ENCODE results near the gene ACAP3.
A peak's percentile ranks its signal among the peaks of the same experiment; 100 is the strongest.

ACAP3 gene

DNA sequence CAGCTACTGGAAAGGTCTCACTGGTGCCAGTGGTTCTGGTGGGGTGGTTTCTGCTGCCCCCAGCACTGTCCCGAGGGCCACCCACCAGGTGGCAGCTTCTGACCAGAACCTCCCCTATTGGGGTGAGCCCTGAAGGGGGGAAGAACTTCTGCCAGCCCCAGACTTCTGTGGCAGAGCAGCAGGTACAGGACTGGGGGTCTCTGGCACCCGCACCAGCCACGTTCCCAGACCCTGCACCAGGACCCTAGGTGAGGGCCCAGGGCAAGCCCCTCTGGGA is 2.3 kb upstream of the ACAP3 start:
- H3K4me3 ChIP-seq (ENCODE audit: low read length, poor library complexity, severe bottlenecking): peak overlapping the region; percentile 98

DNA sequence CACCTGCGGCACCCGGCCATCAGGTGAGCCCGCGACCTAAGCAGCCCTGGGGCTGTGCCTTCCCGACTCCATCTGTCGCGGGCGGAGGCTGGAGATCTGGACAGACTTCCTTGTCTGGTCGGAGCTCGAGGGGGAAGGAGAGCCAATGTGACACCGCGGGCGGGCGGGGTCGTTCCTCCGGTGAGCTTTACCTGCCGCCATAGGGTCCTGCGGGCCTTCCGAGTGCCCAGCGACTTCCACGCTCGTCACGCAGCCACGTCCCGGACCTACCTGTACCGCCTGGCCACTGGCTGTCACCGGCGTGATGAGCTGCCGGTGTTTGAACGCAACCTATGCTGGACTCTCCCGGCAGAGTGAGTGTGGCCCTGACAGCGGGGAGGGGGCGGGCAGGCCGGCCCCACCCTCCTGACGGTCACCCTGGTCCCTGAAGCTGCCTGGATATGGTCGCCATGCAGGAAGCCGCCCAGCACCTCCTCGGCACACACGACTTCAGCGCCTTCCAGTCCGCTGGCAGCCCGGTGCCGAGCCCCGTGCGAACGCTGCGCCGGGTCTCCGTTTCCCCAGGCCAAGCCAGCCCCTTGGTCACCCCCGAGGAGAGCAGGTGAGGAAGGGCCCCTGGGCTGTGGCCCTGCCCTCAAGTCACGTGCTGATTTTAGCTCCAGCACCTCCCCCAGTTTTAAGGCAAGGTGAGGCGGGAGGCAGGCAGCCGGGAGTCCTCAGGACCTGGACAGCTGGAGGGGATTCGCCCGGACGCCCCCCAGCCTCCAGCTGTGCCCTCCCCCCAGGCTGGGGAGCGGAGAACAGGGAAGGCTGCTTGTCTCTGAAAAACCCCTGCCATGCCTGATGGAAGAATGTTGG is 1.8 kb upstream of the ACAP3 start:
- Histone ChIP-seq H3K9ac (ENCODE audit: low read depth, low read length, poor library complexity, severe bottlenecking) (peak overlapping the region; percentile 96), H2AFZ (ENCODE audit: low read length) (no peak overlapping the region), H3K4me2 (ENCODE audit: low read depth, low read length, poor library complexity, severe bottlenecking) (peak overlapping the region; percentile 87), H4K20me1 (ENCODE audit: insufficient read depth, low read length, poor library complexity, severe bottlenecking) (peaks cover 27% of the 10 kb centered on the region), H3K4me3 (ENCODE audit: low read length, poor library complexity, severe bottlenecking) (peak overlapping the region; percentile 98), H3K79me2 (ENCODE audit: insufficient read depth, low read length) (peaks cover 44% of the 10 kb centered on the region), H3K9me3 (ENCODE audit: insufficient read depth, low read depth, low read length) (no peaks in the 10 kb centered on the region), H3K36me3 (ENCODE audit: insufficient read depth, low read length) (peaks cover 31% of the 10 kb centered on the region; the same call in 1 of the 2 replicates), H3K9me2 (replicated peaks; ENCODE audit: low read depth, low read length) (no peaks in the 10 kb centered on the region), H3K27me3 (ENCODE audit: insufficient read depth, low read length, poor library complexity, severe bottlenecking) (no peaks in the 10 kb centered on the region), H3F3A (ENCODE audit: low read depth) (no peaks in the 10 kb centered on the region; the same call in 1 of the 2 replicates), H3K4me1 (ENCODE audit: insufficient read depth, low read length, poor library complexity, severe bottlenecking) (peaks cover 30% of the 10 kb centered on the region)
- no peak for TF ChIP-seq EZH2phosphoT487 (IDR thresholded peaks at IDR 0.05; ENCODE audit: borderline replicate concordance)
- TF ChIP-seq, protein P1, sequence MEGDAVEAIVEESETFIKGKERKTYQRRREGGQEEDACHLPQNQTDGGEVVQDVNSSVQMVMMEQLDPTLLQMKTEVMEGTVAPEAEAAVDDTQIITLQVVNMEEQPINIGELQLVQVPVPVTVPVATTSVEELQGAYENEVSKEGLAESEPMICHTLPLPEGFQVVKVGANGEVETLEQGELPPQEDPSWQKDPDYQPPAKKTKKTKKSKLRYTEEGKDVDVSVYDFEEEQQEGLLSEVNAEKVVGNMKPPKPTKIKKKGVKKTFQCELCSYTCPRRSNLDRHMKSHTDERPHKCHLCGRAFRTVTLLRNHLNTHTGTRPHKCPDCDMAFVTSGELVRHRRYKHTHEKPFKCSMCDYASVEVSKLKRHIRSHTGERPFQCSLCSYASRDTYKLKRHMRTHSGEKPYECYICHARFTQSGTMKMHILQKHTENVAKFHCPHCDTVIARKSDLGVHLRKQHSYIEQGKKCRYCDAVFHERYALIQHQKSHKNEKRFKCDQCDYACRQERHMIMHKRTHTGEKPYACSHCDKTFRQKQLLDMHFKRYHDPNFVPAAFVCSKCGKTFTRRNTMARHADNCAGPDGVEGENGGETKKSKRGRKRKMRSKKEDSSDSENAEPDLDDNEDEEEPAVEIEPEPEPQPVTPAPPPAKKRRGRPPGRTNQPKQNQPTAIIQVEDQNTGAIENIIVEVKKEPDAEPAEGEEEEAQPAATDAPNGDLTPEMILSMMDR (conservative IDR thresholded peaks at IDR 0.05; ENCODE audit: low read length): no peak

More for the DNA sequence above, 2.3 kb upstream of the ACAP3 start:
- H4K20me1 ChIP-seq (ENCODE audit: insufficient read depth, low read length, poor library complexity, severe bottlenecking): peaks cover 28% of the 10 kb centered on the region
- H3K4me2 ChIP-seq (ENCODE audit: low read depth, low read length, poor library complexity, severe bottlenecking): peak overlapping the region; percentile 87
- H3K9me2 ChIP-seq (replicated peaks; ENCODE audit: low read depth, low read length): no peaks in the 10 kb centered on the region
- no peaks in the 10 kb centered on the region for H3K9me3 ChIP-seq (ENCODE audit: insufficient read depth, low read depth, low read length)
- H3K27me3 ChIP-seq (ENCODE audit: insufficient read depth, low read length, poor library complexity, severe bottlenecking): no peaks in the 10 kb centered on the region
- no peak overlapping the region for H2AFZ ChIP-seq (ENCODE audit: low read length)
- peaks cover 37% of the 10 kb centered on the region; the same call in 1 of the 2 replicates for H3K36me3 ChIP-seq (ENCODE audit: insufficient read depth, low read length)
- H3K9ac ChIP-seq (ENCODE audit: low read depth, low read length, poor library complexity, severe bottlenecking): peak overlapping the region; percentile 96
- H3K79me2 ChIP-seq (ENCODE audit: insufficient read depth, low read length): peaks cover 45% of the 10 kb centered on the region
- H3F3A ChIP-seq (ENCODE audit: low read depth): no peaks in the 10 kb centered on the region; the same call in 1 of the 2 replicates
- TF ChIP-seq EZH2phosphoT487 (IDR thresholded peaks at IDR 0.05; ENCODE audit: borderline replicate concordance): no peak
- TF ChIP-seq, protein P1 (conservative IDR thresholded peaks at IDR 0.05; ENCODE audit: low read length): no peak
- peaks cover 28% of the 10 kb centered on the region for H3K4me1 ChIP-seq (ENCODE audit: insufficient read depth, low read length, poor library complexity, severe bottlenecking)

DNA sequence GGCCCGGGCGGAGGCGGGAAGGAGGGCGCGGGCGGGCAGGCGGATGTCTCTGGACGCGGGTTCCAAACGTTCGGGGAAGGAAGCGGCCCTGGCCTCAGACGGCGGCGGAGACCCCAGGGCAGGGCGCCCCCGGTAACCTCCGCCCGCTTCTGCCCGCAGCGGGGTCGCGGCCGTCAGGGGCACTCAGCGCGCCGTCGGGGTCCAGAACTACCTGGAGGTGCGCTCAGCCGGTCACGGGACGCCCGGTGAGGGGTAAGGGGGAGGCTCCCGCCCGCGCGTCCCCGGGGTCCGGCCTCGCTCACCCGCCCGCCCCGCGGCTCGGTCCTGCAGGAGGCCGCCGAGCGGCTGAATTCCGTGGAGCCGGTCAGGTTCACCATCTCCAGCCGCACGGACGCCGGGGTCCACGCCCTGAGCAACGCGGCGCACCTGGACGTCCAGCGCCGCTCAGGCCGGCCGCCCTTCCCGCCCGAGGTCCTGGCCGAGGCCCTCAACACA is 1.1 kb upstream of the ACAP3 start:
- peak overlapping the region; percentile 87 for H3K4me2 ChIP-seq (ENCODE audit: low read depth, low read length, poor library complexity, severe bottlenecking)
- H3F3A ChIP-seq (ENCODE audit: low read depth): no peaks in the 10 kb centered on the region; the same call in 1 of the 2 replicates
- no peaks in the 10 kb centered on the region for H3K9me2 ChIP-seq (replicated peaks; ENCODE audit: low read depth, low read length)
- no peaks in the 10 kb centered on the region for H3K9me3 ChIP-seq (ENCODE audit: insufficient read depth, low read depth, low read length)
- peaks cover 29% of the 10 kb centered on the region for H4K20me1 ChIP-seq (ENCODE audit: insufficient read depth, low read length, poor library complexity, severe bottlenecking)
- peak overlapping the region; percentile 96 for H3K9ac ChIP-seq (ENCODE audit: low read depth, low read length, poor library complexity, severe bottlenecking)
- H3K4me1 ChIP-seq (ENCODE audit: insufficient read depth, low read length, poor library complexity, severe bottlenecking): peaks cover 30% of the 10 kb centered on the region
- peaks cover 24% of the 10 kb centered on the region; the same call in 1 of the 2 replicates for H3K36me3 ChIP-seq (ENCODE audit: insufficient read depth, low read length)
- peak overlapping the region; percentile 97 for H2AFZ ChIP-seq (ENCODE audit: low read length)
- peak overlapping the region; percentile 98 for H3K4me3 ChIP-seq (ENCODE audit: low read length, poor library complexity, severe bottlenecking)
- no peaks in the 10 kb centered on the region for H3K27me3 ChIP-seq (ENCODE audit: insufficient read depth, low read length, poor library complexity, severe bottlenecking)
- H3K79me2 ChIP-seq (ENCODE audit: insufficient read depth, low read length): peaks cover 42% of the 10 kb centered on the region
- TF ChIP-seq, protein P1 (conservative IDR thresholded peaks at IDR 0.05; ENCODE audit: low read length): no peak
- TF ChIP-seq EZH2phosphoT487 (IDR thresholded peaks at IDR 0.05; ENCODE audit: borderline replicate concordance): no peak

All from Loucy (cell line).